Measurements from ENCODE around the gene DIP2A.

DNA sequence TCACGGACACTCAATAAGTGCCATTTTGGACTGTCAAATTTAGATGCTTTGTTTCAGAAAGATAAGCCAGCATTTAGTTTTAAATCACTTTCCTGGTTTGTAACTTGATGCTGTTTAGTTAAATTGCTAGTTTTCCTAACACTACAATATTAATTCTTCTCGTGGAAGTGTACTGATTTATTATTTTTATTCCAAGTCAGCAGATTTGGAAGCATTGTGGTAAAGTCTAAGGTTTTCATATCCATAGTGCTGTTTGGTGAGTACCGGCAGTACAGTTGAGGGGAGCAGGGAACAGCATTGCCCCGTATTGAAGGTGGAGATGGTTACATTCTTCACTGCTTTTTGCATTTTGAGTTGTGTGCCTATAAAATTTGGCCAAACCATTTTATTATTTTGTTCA lies 109.9 kb downstream of the DIP2A start:
- TF ChIP-seq POLR2A (IDR thresholded peaks at IDR 0.05; ENCODE audit: low read depth, low read length) (no peak), POLR2AphosphoS5 (IDR thresholded peaks at IDR 0.05; ENCODE audit: low read depth, low read length) (no peak)

All from GM12892 (cell line).